Measurements from ENCODE around the gene CAD. TPM values are rescaled to one million over a fixed set of nuclear protein-coding genes. Genes with fewer than 3 reads are reported as not detected.

CAD gene
- total and polyA plus RNA-seq, 9 of the 15 experiments (the other 6 are each of a cell fraction or from before 2014, with no cell fraction given): 7.5 to 126 (median 33.7) TPM

- TF ChIP-seq, protein P1, sequence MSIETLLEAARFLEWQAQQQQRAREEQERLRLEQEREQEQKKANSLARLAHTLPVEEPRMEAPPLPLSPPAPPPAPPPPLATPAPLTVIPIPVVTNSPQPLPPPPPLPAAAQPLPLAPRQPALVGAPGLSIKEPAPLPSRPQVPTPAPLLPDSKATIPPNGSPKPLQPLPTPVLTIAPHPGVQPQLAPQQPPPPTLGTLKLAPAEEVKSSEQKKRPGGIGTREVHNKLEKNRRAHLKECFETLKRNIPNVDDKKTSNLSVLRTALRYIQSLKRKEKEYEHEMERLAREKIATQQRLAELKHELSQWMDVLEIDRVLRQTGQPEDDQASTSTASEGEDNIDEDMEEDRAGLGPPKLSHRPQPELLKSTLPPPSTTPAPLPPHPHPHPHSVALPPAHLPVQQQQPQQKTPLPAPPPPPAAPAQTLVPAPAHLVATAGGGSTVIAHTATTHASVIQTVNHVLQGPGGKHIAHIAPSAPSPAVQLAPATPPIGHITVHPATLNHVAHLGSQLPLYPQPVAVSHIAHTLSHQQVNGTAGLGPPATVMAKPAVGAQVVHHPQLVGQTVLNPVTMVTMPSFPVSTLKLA (conservative IDR thresholded peaks at IDR 0.05): peak; percentile 84 to 93
- 0 out of 2 replicates have a peak, but pooled peaks have one; percentile 43 for TF ChIP-seq RNF2 (IDR thresholded peaks at IDR 0.05)
- TF ChIP-seq, protein P2, sequence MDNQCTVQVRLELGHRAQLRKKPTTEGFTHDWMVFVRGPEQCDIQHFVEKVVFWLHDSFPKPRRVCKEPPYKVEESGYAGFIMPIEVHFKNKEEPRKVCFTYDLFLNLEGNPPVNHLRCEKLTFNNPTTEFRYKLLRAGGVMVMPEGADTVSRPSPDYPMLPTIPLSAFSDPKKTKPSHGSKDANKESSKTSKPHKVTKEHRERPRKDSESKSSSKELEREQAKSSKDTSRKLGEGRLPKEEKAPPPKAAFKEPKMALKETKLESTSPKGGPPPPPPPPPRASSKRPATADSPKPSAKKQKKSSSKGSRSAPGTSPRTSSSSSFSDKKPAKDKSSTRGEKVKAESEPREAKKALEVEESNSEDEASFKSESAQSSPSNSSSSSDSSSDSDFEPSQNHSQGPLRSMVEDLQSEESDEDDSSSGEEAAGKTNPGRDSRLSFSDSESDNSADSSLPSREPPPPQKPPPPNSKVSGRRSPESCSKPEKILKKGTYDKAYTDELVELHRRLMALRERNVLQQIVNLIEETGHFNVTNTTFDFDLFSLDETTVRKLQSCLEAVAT (IDR thresholded peaks at IDR 0.05): peak in 1 of 2 experiments; percentile 47; a peak in 1 of 4 replicates
- TF ChIP-seq HMGN3 (IDR thresholded peaks at IDR 0.05; ENCODE audit: borderline replicate concordance, extremely low read depth, insufficient read length, low read depth, low read length): peak; percentile 73
- no peak for TF ChIP-seq CBX8 (IDR thresholded peaks at IDR 0.05; ENCODE audit: borderline replicate concordance, extremely low read depth, low read depth, low read length, poor library complexity, severe bottlenecking)
- TF ChIP-seq POLR2H (tag; IDR thresholded peaks at IDR 0.05; ENCODE audit: low read depth): peak; percentile 92
- TF ChIP-seq GTF2B (IDR thresholded peaks at IDR 0.05; ENCODE audit: extremely low read depth, insufficient read length): peak; percentile 9
- no peak for TF ChIP-seq CHD4 (IDR thresholded peaks at IDR 0.05; ENCODE audit: insufficient read depth, insufficient replicate concordance, low read depth, low read length, poor library complexity, severe bottlenecking)
- TF ChIP-seq, protein P3, sequence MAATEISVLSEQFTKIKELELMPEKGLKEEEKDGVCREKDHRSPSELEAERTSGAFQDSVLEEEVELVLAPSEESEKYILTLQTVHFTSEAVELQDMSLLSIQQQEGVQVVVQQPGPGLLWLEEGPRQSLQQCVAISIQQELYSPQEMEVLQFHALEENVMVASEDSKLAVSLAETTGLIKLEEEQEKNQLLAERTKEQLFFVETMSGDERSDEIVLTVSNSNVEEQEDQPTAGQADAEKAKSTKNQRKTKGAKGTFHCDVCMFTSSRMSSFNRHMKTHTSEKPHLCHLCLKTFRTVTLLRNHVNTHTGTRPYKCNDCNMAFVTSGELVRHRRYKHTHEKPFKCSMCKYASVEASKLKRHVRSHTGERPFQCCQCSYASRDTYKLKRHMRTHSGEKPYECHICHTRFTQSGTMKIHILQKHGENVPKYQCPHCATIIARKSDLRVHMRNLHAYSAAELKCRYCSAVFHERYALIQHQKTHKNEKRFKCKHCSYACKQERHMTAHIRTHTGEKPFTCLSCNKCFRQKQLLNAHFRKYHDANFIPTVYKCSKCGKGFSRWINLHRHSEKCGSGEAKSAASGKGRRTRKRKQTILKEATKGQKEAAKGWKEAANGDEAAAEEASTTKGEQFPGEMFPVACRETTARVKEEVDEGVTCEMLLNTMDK (IDR thresholded peaks at IDR 0.05; ENCODE audit: borderline replicate concordance, insufficient read depth, low read depth, low read length, poor library complexity, severe bottlenecking): no peak
- 0 out of 2 replicates have a peak, but pooled peaks have one; percentile 34 for TF ChIP-seq ZNF740 (CRISPR knock-in tag; IDR thresholded peaks at IDR 0.05)
- no peak for TF ChIP-seq ZNF740 (tag; IDR thresholded peaks at IDR 0.05)
- no peak for TF ChIP-seq ID3 (CRISPR knock-in tag; IDR thresholded peaks at IDR 0.05)
- TF ChIP-seq ID3 (tag; IDR thresholded peaks at IDR 0.05): peak; percentile 66
- TF ChIP-seq KLF6 (CRISPR knock-in tag; IDR thresholded peaks at IDR 0.05; ENCODE audit: borderline replicate concordance): no peak
- TF ChIP-seq TOE1 (IDR thresholded peaks at IDR 0.05; ENCODE audit: borderline replicate concordance): no peak
- no peak for TF ChIP-seq TOE1 (CRISPR knock-in tag; IDR thresholded peaks at IDR 0.05; ENCODE audit: borderline replicate concordance, low read depth)
These were observed 5.1 kb upstream of the CAD start, which contains the start of the genes ATRAID and SLC5A6 (continued) for GRCh38 chr2:27211943-27212625.
